GM19043 (cell line): ENCODE results near the gene CEMIP2.

Source experiments
- ATAC-seq: cut with Tn5 transposase; IDR thresholded peaks from one replicate; pipeline ENCODE4 v1.9.1; 2021; ENCODE audit warnings: low read depth; ENCODE audit not compliant: unreplicated experiment

Gene CEMIP2

DNA sequence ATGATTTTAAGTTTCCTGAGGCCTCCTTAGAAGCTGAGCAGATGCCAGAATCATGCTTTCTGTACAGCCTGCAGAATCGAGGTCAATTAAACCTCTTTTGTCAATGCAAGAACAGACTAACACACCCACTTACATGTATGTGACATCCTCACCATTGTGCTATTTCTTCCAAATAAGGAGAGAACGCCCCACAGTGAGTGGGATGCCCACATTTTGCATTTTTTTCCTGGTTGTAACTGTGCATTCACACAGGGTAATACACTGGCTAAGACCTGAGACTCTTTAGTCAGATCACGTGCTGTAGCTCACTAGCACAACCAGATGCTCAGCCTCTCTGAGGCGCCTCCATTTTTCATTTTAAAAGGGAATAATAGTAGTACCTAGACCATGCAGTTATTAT lies 4.4 kb upstream of the CEMIP2 start:
- ATAC-seq: no peak

GRCh38 chr9:71770170-71770569 lies 1.9 kb upstream of the CEMIP2 start:
- ATAC-seq: no peak

DNA sequence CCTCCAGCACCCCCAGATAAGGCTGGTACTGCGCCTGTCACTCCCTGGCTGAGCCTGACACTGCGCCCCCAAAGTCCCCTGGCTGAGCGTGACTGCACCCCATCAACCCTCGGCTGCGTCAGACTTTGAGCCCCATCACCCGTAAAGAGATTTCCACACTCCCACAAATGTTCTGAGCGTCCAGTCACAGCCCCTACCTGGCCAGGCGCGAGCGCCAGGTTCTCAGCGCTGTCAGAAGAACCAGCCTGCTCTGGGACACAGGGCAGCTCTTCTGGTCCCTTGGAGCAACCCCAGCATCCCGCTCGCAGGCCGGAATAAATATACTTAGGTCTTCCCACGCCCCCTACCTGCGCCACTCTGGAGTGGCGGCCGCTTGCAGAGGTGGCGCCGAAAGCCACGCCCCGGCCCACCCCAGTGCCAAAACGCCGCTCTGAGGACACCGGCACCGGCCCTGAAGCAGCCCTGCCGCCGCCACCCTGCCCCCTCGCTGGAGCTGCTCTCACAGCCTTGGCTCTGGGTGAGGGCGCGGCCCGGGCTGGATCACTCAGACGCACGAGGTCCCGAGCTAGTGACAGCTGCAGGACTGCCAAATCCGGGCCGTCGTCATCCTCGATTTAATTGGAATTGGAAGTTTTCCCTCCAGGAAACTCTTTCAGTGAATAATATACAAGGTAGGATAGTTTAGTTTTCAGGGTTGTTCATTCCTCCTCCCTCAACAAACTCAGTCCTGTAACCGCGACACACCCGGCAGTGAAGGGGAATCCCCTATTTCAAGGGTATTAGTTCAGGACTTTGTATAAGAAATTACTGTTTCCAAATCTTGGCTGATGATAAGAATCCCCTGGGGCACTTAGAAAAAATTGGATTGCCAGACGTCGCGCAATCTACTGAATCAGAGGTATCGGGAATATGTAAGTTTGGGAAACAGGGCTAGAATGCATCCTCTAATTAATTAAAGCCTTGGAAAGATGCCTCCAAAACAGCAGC lies 1.2 kb upstream of the CEMIP2 start:
- peak; percentile 34 for ATAC-seq

DNA sequence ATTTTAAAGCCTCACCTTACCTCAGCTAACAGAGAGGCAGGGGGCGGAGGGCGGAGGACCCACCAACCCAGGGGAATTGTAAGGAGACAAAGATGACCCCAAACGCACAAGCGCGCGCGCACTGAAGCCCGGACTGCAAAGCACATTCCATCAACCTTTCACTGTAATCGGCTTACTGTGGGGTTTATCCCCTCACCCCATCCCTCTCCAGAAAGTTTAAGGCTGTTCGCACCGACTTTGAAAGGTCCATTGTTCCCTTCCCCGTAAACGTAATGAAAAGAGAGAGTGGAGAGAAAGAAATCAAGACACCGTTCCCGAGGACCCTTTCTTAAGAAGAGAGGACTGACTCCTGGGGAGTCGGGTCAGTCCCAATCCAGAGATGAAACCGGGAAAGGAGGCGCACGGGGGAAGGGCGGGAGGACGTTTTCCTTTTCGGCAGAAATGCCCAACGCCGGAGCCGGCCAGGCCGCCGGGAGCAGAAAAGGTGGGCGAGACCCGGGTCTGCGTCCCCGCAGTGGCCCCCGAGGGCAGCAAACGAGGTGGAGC lies 464 bp downstream of the CEMIP2 start:
- no peak for ATAC-seq

DNA sequence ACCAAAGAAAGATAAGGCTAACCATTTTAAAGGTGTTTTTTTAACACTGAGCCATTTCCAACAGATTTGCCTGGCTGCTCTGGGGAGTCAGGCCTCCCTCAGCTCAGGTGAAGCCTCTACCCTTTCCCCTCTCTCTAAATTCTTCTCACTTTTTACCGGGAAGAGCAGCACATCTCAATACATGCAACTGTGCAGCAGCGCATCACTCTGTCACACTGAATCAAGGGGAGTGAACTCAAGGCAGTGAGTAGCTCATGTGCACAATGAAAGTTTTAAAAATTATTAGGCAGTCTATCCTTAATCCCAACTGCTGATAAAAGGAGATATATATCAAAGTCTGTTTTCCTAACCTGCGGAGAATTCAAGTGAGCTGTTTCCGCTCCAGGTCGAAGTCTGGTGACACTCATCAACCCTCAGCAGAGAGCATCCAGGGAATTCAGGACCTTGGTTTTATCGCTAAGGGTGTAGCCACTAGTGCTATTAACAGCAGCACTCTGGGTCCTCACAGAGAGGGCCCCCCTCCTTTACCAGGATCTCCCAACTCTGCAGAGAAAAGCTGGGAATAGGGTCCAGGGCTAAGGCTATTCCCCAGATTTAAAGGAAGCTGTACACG lies 1.0 kb downstream of the CEMIP2 start:
- no peak for ATAC-seq

- no peak for ATAC-seq
Observed at GRCh38 chr9:71766663-71767062, 1.6 kb downstream of the CEMIP2 start.

- no peak for ATAC-seq
Observed at GRCh38 chr9:71765693-71766092, 2.6 kb downstream of the CEMIP2 start.

- no peak for ATAC-seq
Observed at GRCh38 chr9:71764891-71765290, 3.4 kb downstream of the CEMIP2 start.

- no peak for ATAC-seq
Observed at GRCh38 chr9:71764463-71764862, 3.9 kb downstream of the CEMIP2 start.

- ATAC-seq: no peak
Observed at GRCh38 chr9:71763832-71764231, 4.5 kb downstream of the CEMIP2 start.

GRCh38 chr9:71762900-71763653 lies 5.2 kb downstream of the CEMIP2 start:
- no peak for ATAC-seq

DNA sequence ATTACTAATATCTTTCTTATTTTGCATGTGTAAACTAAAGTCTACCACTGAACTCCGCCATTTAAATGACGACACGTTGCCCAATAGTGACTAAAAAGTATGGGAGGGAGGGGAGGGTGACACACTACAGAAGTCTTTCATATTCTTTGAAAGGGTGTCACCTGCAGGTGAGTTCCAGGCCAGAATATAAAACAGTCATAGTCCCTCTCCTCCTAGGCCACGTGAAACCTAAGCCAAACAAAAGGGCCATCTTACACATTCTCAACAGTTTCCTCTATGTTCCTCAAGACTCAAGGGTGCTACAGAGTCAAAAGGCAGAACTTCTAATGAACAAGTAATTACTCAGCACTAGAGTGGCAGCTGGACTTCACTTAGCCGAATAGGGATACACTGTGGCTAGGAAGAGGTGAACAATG lies 6.4 kb downstream of the CEMIP2 start:
- ATAC-seq: no peak

DNA sequence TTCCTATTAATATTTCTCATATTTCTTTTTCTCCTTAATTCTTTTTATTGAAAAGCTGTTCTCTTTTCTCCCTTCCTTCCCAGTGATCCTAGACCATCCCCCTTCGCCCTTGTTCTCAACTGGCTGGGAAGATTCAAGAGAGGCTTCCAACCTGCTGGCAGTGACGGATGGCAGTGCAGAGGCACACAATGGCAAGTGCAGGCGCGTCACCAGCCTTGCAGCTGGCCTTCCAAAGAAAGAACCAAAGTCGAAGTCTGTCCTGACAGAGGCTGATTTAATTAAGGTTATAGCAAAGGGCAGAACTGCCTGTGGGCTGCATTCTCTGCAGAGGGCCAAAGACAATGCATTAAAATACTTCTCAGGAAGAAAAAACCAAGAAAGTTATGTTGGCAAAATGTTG lies 7.4 kb downstream of the CEMIP2 start:
- no peak for ATAC-seq

DNA sequence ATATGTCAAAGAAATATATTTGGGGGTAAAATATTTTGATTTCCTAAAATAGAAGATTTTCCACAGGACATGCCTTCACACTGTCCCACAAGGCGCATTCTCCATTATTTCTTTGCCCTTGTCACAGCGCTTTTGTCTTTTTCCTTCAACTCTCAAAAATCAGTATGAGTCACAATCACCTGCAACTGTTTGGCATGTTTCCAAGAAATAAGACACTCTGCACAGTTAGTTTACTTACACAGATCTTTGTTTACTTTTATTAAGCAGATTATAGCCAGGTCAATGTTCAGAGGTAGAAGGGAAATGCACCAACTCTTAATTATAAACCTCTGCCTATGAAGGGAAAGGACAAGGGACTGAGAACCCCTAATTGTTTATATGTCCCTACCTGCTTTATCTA lies 9.5 kb downstream of the CEMIP2 start:
- ATAC-seq: no peak

DNA sequence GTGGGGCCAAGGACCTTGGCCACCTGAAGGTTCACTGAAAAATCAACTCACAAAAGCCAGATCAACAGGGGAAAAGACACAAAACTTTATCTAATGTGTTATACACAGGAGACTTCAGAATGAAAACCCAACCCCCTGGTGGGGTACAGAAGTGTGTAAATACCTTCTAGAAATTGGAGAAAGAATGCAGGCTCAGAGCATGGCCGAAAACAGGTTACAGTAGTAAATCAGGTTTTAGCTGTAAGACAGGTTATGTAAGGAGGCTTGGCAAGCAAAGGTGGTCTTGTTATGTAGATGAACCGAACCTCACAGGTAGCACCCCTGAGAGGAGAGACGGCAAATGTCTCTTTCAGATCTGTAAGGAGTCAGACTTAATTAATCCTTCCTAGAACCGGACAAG lies 10.0 kb downstream of the CEMIP2 start:
- no peak for ATAC-seq

- ATAC-seq: no peak
Observed at GRCh38 chr9:71756753-71757152, 11.6 kb downstream of the CEMIP2 start.

DNA sequence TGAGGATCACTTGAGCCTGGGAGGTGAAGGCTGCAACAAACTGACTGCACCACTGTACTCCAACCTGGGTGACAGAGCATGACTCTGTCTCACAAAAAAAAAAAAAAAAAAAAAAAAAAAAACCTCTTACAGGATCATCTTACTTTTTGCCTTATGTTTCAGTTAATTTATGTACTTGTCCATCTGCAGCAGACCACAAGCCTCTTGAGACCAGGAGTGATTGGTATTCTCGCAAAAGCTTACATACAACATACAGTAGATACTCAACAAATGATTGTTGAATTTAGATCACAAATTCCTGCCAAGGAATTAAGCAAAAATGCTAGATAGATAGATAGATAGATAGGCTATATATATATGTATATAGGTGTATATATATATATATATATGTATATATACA lies 12.4 kb downstream of the CEMIP2 start:
- no peak for ATAC-seq

DNA sequence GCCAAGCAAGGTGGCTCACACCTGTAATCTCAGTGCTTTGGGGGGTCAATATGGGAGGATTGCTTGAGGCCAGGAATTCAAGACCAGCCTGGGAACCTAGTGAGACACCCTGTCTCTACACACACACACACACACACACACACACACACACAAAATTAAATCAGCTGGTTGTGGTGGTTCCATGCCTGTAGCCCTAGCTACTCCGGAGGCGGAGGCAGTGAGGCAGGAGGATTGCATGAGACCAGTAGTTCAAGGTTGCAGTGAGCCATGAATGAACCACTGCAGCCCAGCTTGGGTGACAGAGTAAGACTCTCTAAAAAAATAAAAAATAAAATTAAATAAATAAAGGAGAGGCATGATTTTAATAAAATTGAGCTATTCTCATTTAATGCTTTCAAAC lies 13.1 kb downstream of the CEMIP2 start:
- no peak for ATAC-seq

GRCh38 chr9:71754151-71754550 lies 14.2 kb downstream of the CEMIP2 start:
- ATAC-seq: no peak

- ATAC-seq: no peak
Observed at GRCh38 chr9:71752928-71753327, 15.4 kb downstream of the CEMIP2 start.

DNA sequence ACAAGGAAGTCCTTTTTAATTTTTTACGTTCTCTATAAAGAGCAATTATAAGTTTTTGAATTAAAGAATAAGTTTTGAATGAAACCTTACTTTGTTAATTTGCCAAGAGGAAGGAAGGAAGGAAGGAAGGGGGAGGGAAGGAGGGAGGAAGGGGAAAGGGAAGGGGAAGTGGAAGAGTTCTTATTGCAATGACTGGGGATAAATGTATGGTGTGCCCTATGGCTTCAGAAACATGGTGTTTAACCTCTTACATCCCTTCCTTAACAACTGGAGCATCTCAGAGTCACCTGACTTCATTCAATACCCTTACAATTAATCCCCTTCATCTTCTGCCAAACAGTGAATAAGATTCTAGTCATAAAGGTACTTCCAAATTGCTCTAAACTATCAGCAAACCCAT lies 16.0 kb downstream of the CEMIP2 start:
- ATAC-seq: no peak
